Fibroblast of pulmonary artery (primary cell): ENCODE results near the gene PPARG.

Experiments used
- DNase-seq: peaks from one replicate; pipeline ENCODE4 v3.0.0-alpha.2; 2010; ENCODE audit warnings: low read depth
- H3K4me3 ChIP-seq: replicated peaks from 2 replicates; pipeline ENCODE4 v1.5.1; 2011; ENCODE audit warnings: low read depth, mild to moderate bottlenecking, control low read depth, low read length, moderate library complexity
- CTCF ChIP-seq: IDR thresholded peaks from 2 replicates; pipeline ENCODE4 v1.5.1; 2011; ENCODE audit warnings: mild to moderate bottlenecking, control low read depth, low read length, inconsistent platforms; ENCODE audit errors: missing control alignments

Gene PPARG

GRCh38 chr3:12321015-12321414 lies 32.1 kb downstream of the PPARG start:
- no peak for TF ChIP-seq CTCF
- no peak for DNase-seq

GRCh38 chr3:12323237-12323636 lies 34.4 kb downstream of the PPARG start:
- DNase-seq = no peak
- no peak for TF ChIP-seq CTCF
- H3K4me3 ChIP-seq = no peak overlapping the region

More at GRCh38 chr3:12321015-12321414, 32.1 kb downstream of the PPARG start:
- no peak overlapping the region for H3K4me3 ChIP-seq

- DNase-seq = no peak
- H3K4me3 ChIP-seq = no peak overlapping the region
- no peak for TF ChIP-seq CTCF
These were observed 37.0 kb downstream of the PPARG start for GRCh38 chr3:12325586-12326515.

- DNase-seq = no peak
- H3K4me3 ChIP-seq = no peak overlapping the region
- no peak for TF ChIP-seq CTCF
These were observed 38.2 kb downstream of the PPARG start for GRCh38 chr3:12327021-12327420.

- DNase-seq = no peak
These were observed 39.4 kb downstream of the PPARG start for GRCh38 chr3:12328132-12328836.

GRCh38 chr3:12328837-12329462 lies 40.1 kb downstream of the PPARG start:
- no peak overlapping the region for H3K4me3 ChIP-seq
- DNase-seq = no peak
- TF ChIP-seq CTCF = no peak

More at GRCh38 chr3:12328132-12328836, 39.4 kb downstream of the PPARG start:
- TF ChIP-seq CTCF = no peak
- no peak overlapping the region for H3K4me3 ChIP-seq
